SH-SY5Y (cell line): ENCODE results near the gene CDK16.

ENCODE experiments used
- GATA2 ChIP-seq: IDR thresholded peaks from 2 replicates; pipeline ENCODE4 v1.6.1; 2011; ENCODE audit warnings: mild to moderate bottlenecking, low read depth, low read length
- GATA3 ChIP-seq: IDR thresholded peaks from 2 replicates; pipeline ENCODE4 v1.6.1; 2011; ENCODE audit warnings: low read depth, mild to moderate bottlenecking, low read length, moderate library complexity

GRCh38 chrX:47174846-47175587, 43.5 kb upstream of the CDK16 start:
- TF ChIP-seq GATA2 (no peak), GATA3 (no peak)
